AG09319 (cell line): ENCODE data around the gene ARHGEF28.

Source experiments
- DNase-seq: peaks from one replicate; pipeline ENCODE4 v3.0.0-alpha.2; 2010; ENCODE audit warnings: low read depth; ENCODE audit errors: extremely low read depth
- CTCF ChIP-seq: IDR thresholded peaks from 2 replicates; pipeline ENCODE4 v1.5.1; 2011; ENCODE audit warnings: low read depth, mild to moderate bottlenecking, inconsistent platforms, low read length, moderate library complexity

The ARHGEF28 gene

GRCh38 chr5:73623901-73624404 is 2.0 kb upstream of the ARHGEF28 start:
- DNase-seq, result no peak
- no peak for TF ChIP-seq CTCF

- no peak for TF ChIP-seq CTCF
- no peak for DNase-seq
Observed at GRCh38 chr5:73624888-73625287, 1.1 kb upstream of the ARHGEF28 start.

GRCh38 chr5:73625372-73625943 is 538 bp upstream of the ARHGEF28 start:
- no peak for DNase-seq

GRCh38 chr5:73626814-73627313 is 868 bp downstream of the ARHGEF28 start:
- no peak for TF ChIP-seq CTCF
- DNase-seq, result no peak

More at GRCh38 chr5:73625372-73625943, 538 bp upstream of the ARHGEF28 start:
- no peak for TF ChIP-seq CTCF

GRCh38 chr5:73629456-73629855 is 3.5 kb downstream of the ARHGEF28 start:
- TF ChIP-seq CTCF, result no peak
- DNase-seq, result no peak

- DNase-seq, result no peak
- no peak for TF ChIP-seq CTCF
Observed at GRCh38 chr5:73630765-73631164, 4.8 kb downstream of the ARHGEF28 start.

- DNase-seq, result no peak
- no peak for TF ChIP-seq CTCF
Observed at GRCh38 chr5:73631500-73631899, 5.5 kb downstream of the ARHGEF28 start.
